ENCODE measurements around the gene BPIFB6. TPM values are rescaled to one million over a fixed set of nuclear protein-coding genes. Genes with fewer than 3 reads are reported as not detected.

The BPIFB6 gene
- total and polyA plus RNA-seq, 10 of the 15 experiments (the other 5 are each of a cell fraction or from before 2014, with no cell fraction given) = not detected

- TF ChIP-seq ZBTB4 (CRISPR knock-in tag; IDR thresholded peaks at IDR 0.05) = no peak
- no peak for TF ChIP-seq SMARCA5 (IDR thresholded peaks at IDR 0.05)
- no peak for TF ChIP-seq SREBF1 (IDR thresholded peaks at IDR 0.05; ENCODE audit: low read length)
- TF ChIP-seq BCLAF1 (IDR thresholded peaks at IDR 0.05) = no peak
- no peak for TF ChIP-seq CREM (IDR thresholded peaks at IDR 0.05; ENCODE audit: low read depth)
- no peak for TF ChIP-seq LARP7 (IDR thresholded peaks at IDR 0.05)
Observed at GRCh38 chr20:33000802-33001466, 30.5 kb upstream of the BPIFB6 start (continued).

All from GM12878 (cell line).